Bronchial epithelial cell (primary cell): ENCODE measurements around the gene GNB5. TPM values are rescaled to one million over a fixed set of nuclear protein-coding genes. Genes with fewer than 3 reads are reported as not detected.

Experiments
- DNase-seq: peaks from one replicate; pipeline ENCODE4 v3.0.0-alpha.2; 2010; ENCODE audit warnings: low read depth
- FAIRE-seq: peaks from 2 replicates; lab custom pipeline; 2011; peaks lifted over from hg19 to GRCh38; lab: Jason Lieb, UNC
- H3K27me3 ChIP-seq: 2 replicates; pipeline ENCODE4 v1.5.1; 2011; ENCODE audit warnings: low read length; ENCODE audit not compliant: control insufficient read depth, insufficient read depth
- H3K36me3 ChIP-seq: 2 replicates; pipeline ENCODE4 v1.5.1; 2011; ENCODE audit warnings: low read length; ENCODE audit not compliant: control insufficient read depth, insufficient read depth
- H3K4me3 ChIP-seq: 2 replicates; pipeline ENCODE4 v1.5.1; 2011; ENCODE audit warnings: mild to moderate bottlenecking, low read depth, low read length, control low read depth
- CTCF ChIP-seq: IDR thresholded peaks from 2 replicates; pipeline ENCODE4 v1.5.1; 2011; ENCODE audit warnings: mild to moderate bottlenecking, moderate library complexity, low read length, control low read depth, inconsistent platforms; ENCODE audit not compliant: insufficient read depth, severe bottlenecking
- total RNA-seq: library from RNA; depleted of rRNA; stranded (reverse); fragments of >200 nt; gene quantifications from 2 replicates; pipeline ENCODE4 v1.2.1, GENCODE V29; 2014

GNB5 gene
- total RNA-seq, 1 donor from 2014 or later: 46.1 TPM

DNA sequence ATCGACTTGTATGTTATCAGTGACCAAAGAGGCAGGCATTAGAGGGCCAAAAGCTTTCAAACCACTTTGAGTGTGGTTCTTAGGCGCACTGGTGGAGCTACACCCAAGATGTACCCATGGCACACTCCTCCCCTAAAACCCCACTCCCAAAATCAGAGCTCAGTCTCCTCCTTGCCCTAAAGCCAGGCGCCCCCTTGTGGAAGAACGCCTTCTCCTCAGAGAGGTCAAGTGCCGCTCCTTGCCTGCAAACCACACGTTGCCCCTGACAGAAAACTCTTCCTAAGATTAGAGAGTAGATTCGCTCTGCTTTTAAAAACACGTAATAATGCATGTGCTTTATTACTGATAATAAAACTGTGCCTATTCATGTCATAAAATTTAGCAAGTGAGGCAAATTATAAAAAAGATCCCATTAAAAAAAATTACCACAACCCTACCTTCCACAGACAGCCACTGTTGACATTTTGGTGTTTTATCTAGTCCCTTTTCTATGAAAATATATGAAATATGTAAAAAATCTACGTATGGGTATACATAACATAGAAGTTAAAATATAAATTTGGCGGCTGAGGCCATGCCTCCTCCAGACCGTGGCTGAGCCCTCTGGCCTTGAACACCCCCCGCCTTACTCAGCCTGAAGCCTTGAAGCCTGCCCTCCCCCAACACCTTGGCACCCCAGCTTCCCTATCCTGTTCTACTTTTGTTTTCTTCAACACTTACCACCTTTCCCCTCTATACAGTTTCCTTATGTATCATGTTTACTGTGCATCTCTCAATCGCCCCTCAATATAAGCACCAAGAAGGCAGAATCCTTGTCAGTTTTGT is 112.1 kb downstream of the GNB5 start:
- no peak for DNase-seq
- TF ChIP-seq CTCF: peak; percentile 92
- Histone ChIP-seq H3K4me3 (no peak overlapping the region), H3K27me3 (no peaks in the 10 kb centered on the region), H3K36me3 (peaks cover 1% of the 10 kb centered on the region)
- FAIRE-seq: no peak

- no peak for TF ChIP-seq CTCF
- no peak overlapping the region for H3K4me3 ChIP-seq
- peaks cover 1% of the 10 kb centered on the region for H3K36me3 ChIP-seq
- no peaks in the 10 kb centered on the region for H3K27me3 ChIP-seq
- DNase-seq: no peak
- FAIRE-seq: peak; percentile 7
These were observed 112.9 kb downstream of the GNB5 start for GRCh38 chr15:52078197-52078875.

DNA sequence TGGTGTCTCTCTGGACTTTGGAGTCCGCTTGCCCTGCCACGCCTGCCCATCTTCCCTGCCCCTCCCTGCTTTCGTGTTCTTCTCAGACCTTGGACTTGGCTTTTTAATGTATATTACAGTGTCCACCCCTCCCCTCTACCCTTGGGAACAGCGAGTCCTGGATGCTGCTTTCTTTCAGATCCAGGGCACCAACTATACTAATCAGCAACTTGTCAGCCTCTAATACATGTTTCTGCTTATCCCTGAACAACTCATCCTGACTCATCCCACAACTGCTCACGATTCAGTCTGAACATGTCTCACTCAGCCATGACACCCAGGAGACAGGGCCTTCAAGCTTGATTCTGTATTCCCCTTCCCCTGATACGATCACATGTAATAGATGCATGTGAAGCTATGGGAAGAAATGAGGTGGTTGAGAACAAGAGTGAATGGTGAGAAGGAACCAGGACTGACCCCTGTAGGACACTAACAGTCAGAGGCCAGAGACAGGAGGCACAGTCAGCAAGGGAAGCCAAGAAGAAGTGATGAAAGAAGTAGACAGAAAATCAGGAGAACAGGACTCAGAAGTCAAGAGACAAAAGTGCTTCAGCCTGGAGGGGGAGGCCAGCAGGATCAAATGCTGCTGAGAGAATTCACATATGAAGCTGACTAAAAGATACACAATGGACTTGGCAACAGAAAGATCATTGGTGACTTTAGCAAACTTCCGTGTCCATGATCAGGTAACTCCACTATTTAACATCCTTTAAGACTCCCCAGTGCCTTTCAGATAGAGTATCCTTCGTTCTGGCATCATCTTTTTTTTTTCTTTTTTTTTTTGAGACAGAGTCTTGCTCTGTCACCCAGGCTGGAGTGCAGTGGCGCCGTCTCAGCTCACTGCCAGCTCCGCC is 114.1 kb downstream of the GNB5 start:
- peaks cover 1% of the 10 kb centered on the region for H3K36me3 ChIP-seq
- FAIRE-seq (peak; percentile 81), DNase-seq (peak; percentile 100)
- no peaks in the 10 kb centered on the region for H3K27me3 ChIP-seq
- H3K4me3 ChIP-seq: no peak overlapping the region
- TF ChIP-seq CTCF: no peak

GRCh38 chr15:52071570-52071969 is 119.6 kb downstream of the GNB5 start:
- TF ChIP-seq CTCF: no peak
- FAIRE-seq: peak; percentile 94
- H3K4me3 ChIP-seq: no peak overlapping the region

GRCh38 chr15:52069559-52069958 is 121.6 kb downstream of the GNB5 start:
- no peak overlapping the region for H3K4me3 ChIP-seq
- FAIRE-seq: no peak
- H3K36me3 ChIP-seq: no peaks in the 10 kb centered on the region

More at GRCh38 chr15:52071570-52071969, 119.6 kb downstream of the GNB5 start:
- Histone ChIP-seq H3K36me3 (no peaks in the 10 kb centered on the region), H3K27me3 (no peaks in the 10 kb centered on the region)
- DNase-seq: peak; percentile 94

More at GRCh38 chr15:52069559-52069958, 121.6 kb downstream of the GNB5 start:
- H3K27me3 ChIP-seq: no peaks in the 10 kb centered on the region
- TF ChIP-seq CTCF: no peak
- peak; percentile 96 for DNase-seq
